AG04450 (cell line): ENCODE results near the gene CLCA4. TPM values are rescaled to one million over a fixed set of nuclear protein-coding genes. Genes with fewer than 3 reads are reported as not detected.

Source experiments
- CTCF ChIA-PET: fragments of 300-600, 350-600 bp; formaldehyde crosslinking; extraction: SDS; loops from one replicate; lab custom pipeline; 2022; ENCODE audit warnings: antibody characterized with exemption, inconsistent platforms; lab: Charles Lee
- POLR2A ChIA-PET: fragments of 350-600 bp; formaldehyde crosslinking; extraction: SDS; loops from one replicate; lab custom pipeline; 2021; ENCODE audit warnings: antibody characterized with exemption, inconsistent platforms; lab: Yijun Ruan, JAX
- DNase-seq: peaks from one replicate; pipeline ENCODE4 v3.0.0-alpha.2; 2011; ENCODE audit warnings: low read depth, low spot score
- H3K27ac ChIP-seq: one replicate; pipeline ENCODE4 v1.5.1; 2012; ENCODE audit warnings: low read depth, low read length, control low read depth
- H3K27me3 ChIP-seq: one replicate; pipeline ENCODE4 v1.6.0; 2012; ENCODE audit warnings: low read length; ENCODE audit not compliant: control insufficient read depth, insufficient read depth
- H3K4me3 ChIP-seq: 2 replicates; pipeline ENCODE4 v1.5.1; 2011; ENCODE audit warnings: mild to moderate bottlenecking, low read depth, low read length, control low read depth
- H3K9me3 ChIP-seq: 2 replicates; pipeline ENCODE4 v1.5.1; 2012; ENCODE audit warnings: low read length; ENCODE audit not compliant: control insufficient read depth, insufficient read depth
- polyA plus RNA-seq: library from polyadenylated mRNA; depleted of rRNA; stranded (reverse); fragments of >200 nt; gene quantifications from 2 replicates; pipeline ENCODE4 v1.2.3, GENCODE V29; 2011
- TF ChIP-seq, protein P1 (sequence below): IDR thresholded peaks from 2 replicates; pipeline ENCODE4 v1.5.1; 2011; ENCODE audit warnings: low read depth, low read length, control low read depth, inconsistent platforms

Gene CLCA4
- polyA plus RNA-seq, 1 experiment: not detected

- TF ChIP-seq, protein P1, sequence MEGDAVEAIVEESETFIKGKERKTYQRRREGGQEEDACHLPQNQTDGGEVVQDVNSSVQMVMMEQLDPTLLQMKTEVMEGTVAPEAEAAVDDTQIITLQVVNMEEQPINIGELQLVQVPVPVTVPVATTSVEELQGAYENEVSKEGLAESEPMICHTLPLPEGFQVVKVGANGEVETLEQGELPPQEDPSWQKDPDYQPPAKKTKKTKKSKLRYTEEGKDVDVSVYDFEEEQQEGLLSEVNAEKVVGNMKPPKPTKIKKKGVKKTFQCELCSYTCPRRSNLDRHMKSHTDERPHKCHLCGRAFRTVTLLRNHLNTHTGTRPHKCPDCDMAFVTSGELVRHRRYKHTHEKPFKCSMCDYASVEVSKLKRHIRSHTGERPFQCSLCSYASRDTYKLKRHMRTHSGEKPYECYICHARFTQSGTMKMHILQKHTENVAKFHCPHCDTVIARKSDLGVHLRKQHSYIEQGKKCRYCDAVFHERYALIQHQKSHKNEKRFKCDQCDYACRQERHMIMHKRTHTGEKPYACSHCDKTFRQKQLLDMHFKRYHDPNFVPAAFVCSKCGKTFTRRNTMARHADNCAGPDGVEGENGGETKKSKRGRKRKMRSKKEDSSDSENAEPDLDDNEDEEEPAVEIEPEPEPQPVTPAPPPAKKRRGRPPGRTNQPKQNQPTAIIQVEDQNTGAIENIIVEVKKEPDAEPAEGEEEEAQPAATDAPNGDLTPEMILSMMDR: no peak
- DNase-seq: no peak
- Histone ChIP-seq H3K9me3 (peaks cover 7% of the 10 kb centered on the region), H3K27me3 (no peaks in the 10 kb centered on the region), H3K27ac (no peak overlapping the region), H3K4me3 (no peak overlapping the region)
- ChIA-PET POLR2A (no interaction called here), CTCF (no interaction called here)
These were observed 19.6 kb upstream of the CLCA4 start for GRCh38 chr1:86527306-86527705.

DNA sequence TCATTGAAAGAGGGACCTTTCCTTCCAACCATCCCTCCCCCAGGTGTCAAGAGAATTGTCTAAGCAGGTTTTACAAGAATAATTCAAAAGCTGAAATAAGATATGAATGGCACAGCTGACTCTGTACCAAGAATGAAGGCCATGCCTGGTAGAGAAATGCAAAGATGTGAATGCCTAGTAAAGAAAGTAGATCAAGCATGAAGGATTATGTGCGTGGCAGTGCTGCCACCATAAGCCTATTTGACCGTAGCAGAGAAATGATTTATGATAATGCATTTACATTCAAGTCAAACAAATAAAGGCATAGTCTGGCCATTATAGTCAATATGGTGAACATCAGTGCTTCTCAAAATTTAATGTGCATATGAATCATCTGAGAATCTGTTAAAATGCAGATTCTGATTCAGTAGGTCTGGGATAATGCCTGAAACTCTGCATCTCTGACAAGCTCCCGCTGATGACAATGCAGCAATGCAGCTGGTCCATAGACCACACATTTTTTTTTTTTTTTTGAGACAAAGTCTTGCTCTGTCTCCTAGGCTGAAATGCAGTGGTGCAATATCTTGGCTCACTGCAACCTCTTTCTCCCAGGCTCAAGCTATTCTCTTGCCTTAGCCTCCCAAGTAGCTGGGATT, 16.6 kb upstream of the CLCA4 start:
- ChIA-PET CTCF (no interaction called here), POLR2A (no interaction called here)
- TF ChIP-seq, protein P1: no peak
- Histone ChIP-seq H3K9me3 (no peaks in the 10 kb centered on the region), H3K4me3 (no peak overlapping the region), H3K27me3 (no peaks in the 10 kb centered on the region), H3K27ac (no peak overlapping the region)
- no peak for DNase-seq

- Histone ChIP-seq H3K27ac (no peak overlapping the region), H3K27me3 (no peaks in the 10 kb centered on the region), H3K9me3 (no peaks in the 10 kb centered on the region), H3K4me3 (no peak overlapping the region)
- ChIA-PET CTCF (no interaction called here), POLR2A (no interaction called here)
- TF ChIP-seq, protein P1: no peak
- DNase-seq: no peak
These were observed 8.8 kb upstream of the CLCA4 start for GRCh38 chr1:86537928-86538695.

DNA sequence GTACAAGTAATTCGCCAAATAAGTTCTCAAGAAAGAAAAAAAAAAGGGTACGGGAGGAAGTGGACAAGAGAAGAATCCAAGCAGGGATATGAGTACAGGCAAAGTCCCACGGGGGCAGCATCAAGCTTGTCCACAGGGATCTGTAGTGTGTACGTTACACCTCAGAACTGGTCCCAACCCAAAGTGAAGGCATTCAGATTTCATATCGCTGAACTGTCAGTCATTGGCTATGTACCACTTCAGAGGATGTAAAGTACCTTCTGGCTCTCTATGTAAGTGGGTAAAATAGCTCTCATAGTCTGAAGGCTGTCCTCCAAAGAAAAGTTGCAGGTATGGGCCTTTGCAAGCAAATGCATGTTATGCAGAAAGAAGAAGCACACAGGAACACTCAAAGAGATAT, 8.1 kb upstream of the CLCA4 start:
- POLR2A ChIA-PET: no interaction called here
- no peak overlapping the region for H3K4me3 ChIP-seq
- H3K9me3 ChIP-seq: no peaks in the 10 kb centered on the region
- CTCF ChIA-PET: no interaction called here
- no peaks in the 10 kb centered on the region for H3K27me3 ChIP-seq
- no peak for DNase-seq
- TF ChIP-seq, protein P1: no peak
- H3K27ac ChIP-seq: no peak overlapping the region

- H3K9me3 ChIP-seq: no peaks in the 10 kb centered on the region
- TF ChIP-seq, protein P1: no peak
- no peak for DNase-seq
- no peaks in the 10 kb centered on the region for H3K27me3 ChIP-seq
- H3K4me3 ChIP-seq: no peak overlapping the region
- ChIA-PET CTCF (interaction anchor here (0.7 kb wide), 1 partner anchor 68 kb away, joined by 4 read pairs; no protein-coding TSS in a partner anchor), POLR2A (no interaction called here)
- H3K27ac ChIP-seq: no peak overlapping the region
These were observed 5.0 kb upstream of the CLCA4 start for GRCh38 chr1:86541859-86542258.
